Measurements from ENCODE around the gene ANO4. TPM values are rescaled to one million over a fixed set of nuclear protein-coding genes. Genes with fewer than 3 reads are reported as not detected.
"Not testable (repeated sequence)": the region's sequence is repeated elsewhere in the genome, so short reads cannot be mapped to it uniquely, and the experiment has no call there.

Gene ANO4
- total RNA-seq, 1 donor from 2014 or later = not detected

DNA sequence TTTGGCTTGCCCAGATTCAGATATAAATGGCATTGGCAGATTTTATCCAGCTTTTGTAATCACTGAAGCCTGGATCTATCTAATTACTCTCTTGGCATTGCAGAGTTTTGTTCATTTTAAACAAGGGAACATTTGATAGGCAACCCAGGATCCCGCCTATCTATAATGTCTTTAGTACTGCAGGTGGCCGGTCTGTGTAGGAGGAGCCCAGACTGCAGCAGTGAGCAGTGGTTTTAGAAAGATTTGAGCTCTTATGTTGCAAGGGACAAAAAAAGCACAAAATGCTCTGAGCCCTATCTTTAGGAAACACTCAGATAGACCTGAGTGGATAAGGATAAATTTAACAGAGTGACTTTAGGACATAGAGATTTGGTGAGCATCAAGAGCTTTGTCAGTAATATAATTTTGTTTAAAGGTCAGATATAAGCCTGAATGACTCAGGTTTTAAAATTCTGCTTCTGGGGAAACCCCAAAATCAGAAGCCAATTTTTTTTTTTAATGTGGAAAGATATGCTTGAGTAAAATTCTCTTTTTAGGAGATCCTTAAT is 250.0 kb downstream of the ANO4 start:
- no peak for DNase-seq
- Mint-ChIP-seq H3K27ac (no peak overlapping the region), H3K9me3 (no peaks in the 10 kb centered on the region), H3K27me3 (no peaks in the 10 kb centered on the region), H3K36me3 (ENCODE audit: low read depth) (no peaks in the 10 kb centered on the region), H3K4me3 (no peak overlapping the region), H3K4me1 (no peaks in the 10 kb centered on the region)
- intact Hi-C loops (cut with micrococcal nuclease) = no loop called here

DNA sequence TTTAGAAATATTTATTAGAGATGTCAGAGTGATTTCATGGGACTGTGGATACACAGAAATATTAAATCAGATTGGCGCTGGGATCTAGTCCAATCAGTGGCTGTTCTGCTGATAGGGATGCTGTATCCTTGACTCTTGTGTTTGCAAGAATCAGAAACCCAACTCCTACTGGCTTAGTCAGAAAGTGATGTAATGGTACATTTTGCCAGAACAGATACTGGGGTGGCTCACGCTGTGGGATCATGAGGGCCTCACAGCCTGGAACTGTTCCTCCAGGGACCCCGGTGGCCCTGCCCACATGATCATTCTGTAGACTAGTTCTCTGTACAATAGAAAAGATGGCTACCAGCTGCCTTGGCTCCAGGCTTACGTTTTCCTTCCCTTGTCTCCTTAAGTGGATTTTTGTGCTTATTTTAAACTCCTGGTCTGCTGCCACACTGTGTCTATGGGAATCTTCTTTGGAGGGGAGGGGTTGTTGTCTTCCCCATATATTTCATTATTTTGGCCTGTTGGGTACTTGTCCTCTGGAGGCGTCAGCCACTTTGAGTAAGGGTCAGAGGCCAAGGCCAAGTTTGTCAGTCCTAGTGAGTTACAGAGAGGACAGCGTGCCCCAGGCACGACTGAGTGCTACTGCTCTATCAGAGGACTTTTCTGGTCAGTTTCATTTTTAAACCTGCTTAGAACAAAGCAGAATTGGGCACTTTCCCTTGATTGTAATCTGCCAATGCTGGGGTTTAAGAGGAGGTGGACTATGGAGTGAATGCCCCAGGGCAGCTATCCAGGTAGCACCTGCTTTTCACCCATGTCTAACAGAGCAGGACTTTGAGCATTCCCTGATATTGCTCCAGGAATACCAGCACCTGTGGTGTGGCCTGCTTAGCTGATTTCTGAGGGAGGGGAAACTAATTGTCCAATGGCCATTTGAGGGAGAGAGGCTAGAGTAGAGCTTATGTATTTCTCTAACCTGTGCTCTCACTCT is 251.2 kb downstream of the ANO4 start:
- Mint-ChIP-seq H3K9me3 (no peaks in the 10 kb centered on the region), H3K27me3 (no peaks in the 10 kb centered on the region), H3K36me3 (ENCODE audit: low read depth) (no peaks in the 10 kb centered on the region), H3K4me3 (no peak overlapping the region), H3K27ac (no peak overlapping the region), H3K4me1 (no peaks in the 10 kb centered on the region)
- intact Hi-C loops (cut with micrococcal nuclease) = no loop called here
- no peak for DNase-seq

DNA sequence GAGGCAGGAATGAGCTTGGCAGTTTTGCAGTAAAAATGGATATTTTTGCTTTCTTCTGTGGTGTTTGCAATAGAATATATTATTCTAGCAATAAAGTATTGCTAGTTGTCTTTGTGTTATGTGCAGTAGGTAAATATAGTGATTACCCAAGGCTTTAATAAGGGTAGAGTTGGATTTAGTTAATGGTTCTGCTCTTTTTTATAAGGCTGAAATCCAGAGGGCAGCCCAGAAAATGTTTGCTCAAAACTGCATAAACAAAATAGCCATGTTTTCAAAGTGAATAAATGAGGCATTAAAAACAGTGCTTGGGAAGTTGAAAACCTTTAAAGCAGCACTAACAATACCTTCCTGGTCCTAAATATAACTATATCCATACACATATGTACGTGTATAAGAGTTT is 253.1 kb downstream of the ANO4 start:
- H3K36me3 Mint-ChIP-seq (ENCODE audit: low read depth) = no peaks in the 10 kb centered on the region
- no peak overlapping the region for H3K27ac Mint-ChIP-seq
- no peaks in the 10 kb centered on the region for H3K9me3 Mint-ChIP-seq
- H3K4me3 Mint-ChIP-seq = no peak overlapping the region
- intact Hi-C loops (cut with micrococcal nuclease) = no loop called here
- no peaks in the 10 kb centered on the region for H3K27me3 Mint-ChIP-seq
- H3K4me1 Mint-ChIP-seq = no peaks in the 10 kb centered on the region
- no peak for DNase-seq

DNA sequence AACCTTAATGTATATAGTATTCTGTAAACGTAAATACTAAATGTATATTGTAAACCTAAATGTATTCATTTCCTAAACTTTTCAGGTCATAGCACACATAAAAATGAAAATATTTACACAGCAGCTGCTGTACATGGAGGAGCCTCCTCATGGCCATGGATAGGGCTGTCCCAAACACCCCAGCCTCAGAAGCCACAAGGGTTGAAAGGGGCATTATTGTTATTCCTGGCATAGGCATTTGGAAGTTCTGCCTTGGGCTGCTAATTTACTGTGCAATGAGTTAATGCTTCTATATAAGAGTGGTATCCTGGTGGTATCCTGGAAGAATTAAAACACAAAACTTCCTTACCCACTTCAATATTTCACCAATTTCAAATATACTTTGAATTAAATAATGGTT is 256.1 kb downstream of the ANO4 start:
- intact Hi-C loops (cut with micrococcal nuclease) = no loop called here
- no peaks in the 10 kb centered on the region for H3K27me3 Mint-ChIP-seq
- H3K4me1 Mint-ChIP-seq = no peaks in the 10 kb centered on the region
- DNase-seq = no peak
- no peak overlapping the region for H3K27ac Mint-ChIP-seq
- H3K9me3 Mint-ChIP-seq = no peaks in the 10 kb centered on the region
- H3K4me3 Mint-ChIP-seq = no peak overlapping the region
- H3K36me3 Mint-ChIP-seq (ENCODE audit: low read depth) = no peaks in the 10 kb centered on the region

DNA sequence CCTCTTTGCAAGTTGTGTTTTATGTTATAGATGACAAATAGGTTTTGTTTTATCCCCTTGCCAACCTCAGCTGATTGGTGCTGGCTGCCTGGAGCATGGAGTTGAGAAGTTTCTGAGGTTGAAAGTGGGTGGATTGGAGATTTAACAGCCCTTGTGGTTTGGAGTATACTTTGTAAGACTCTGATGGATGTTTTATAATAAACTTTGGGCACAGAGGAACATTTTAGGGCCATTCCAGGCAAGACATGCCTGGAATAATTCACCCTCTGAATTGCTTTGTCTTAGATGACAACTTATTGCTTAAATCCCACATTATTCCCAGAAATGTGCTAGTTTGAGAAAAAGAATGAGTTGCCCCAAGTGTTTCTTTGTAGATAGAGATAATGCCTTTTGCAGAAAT is 256.6 kb downstream of the ANO4 start:
- H3K4me3 Mint-ChIP-seq = no peak overlapping the region

DNA sequence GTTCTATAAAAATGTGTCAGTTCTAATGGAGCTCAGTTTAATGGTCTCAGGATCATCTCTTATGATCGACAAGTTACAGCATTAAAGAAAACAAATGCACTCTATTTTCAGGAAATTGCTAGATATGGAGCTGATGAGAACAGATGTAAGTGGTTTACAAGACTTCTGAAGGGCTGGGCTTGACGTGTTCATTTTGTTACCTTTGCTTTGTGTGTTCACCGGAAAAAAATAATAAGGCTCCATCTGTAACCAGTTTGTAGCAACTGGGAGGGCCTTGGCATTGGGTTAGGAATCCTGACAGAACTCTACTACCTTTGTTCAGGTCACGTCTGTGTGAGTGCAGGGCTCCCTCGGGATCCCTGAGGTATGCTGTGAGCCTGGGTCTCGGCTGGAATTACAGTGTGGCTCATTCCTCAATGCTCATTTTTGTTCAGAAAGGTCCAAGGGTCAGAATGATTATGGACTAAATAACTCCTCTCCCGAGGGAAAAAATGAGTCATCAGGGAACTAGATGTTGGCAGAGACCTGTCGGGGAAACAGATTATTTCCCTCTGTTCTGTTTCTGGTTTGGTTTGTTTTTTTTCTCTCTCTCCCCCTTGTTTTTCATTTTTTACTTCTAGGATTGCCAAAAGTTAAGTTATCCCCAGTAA is 257.4 kb downstream of the ANO4 start:
- no peak overlapping the region for H3K27ac Mint-ChIP-seq
- H3K4me1 Mint-ChIP-seq = no peaks in the 10 kb centered on the region
- H3K27me3 Mint-ChIP-seq = no peaks in the 10 kb centered on the region
- no peaks in the 10 kb centered on the region for H3K9me3 Mint-ChIP-seq
- DNase-seq = no peak
- intact Hi-C loops (cut with micrococcal nuclease) = no loop called here
- no peaks in the 10 kb centered on the region for H3K36me3 Mint-ChIP-seq (ENCODE audit: low read depth)
- no peak overlapping the region for H3K4me3 Mint-ChIP-seq

More for the DNA sequence above, 256.6 kb downstream of the ANO4 start:
- H3K4me1 Mint-ChIP-seq = no peaks in the 10 kb centered on the region
- no peak for DNase-seq
- no peaks in the 10 kb centered on the region for H3K9me3 Mint-ChIP-seq
- no peak overlapping the region for H3K27ac Mint-ChIP-seq
- no peaks in the 10 kb centered on the region for H3K27me3 Mint-ChIP-seq
- intact Hi-C loops (cut with micrococcal nuclease) = no loop called here
- no peaks in the 10 kb centered on the region for H3K36me3 Mint-ChIP-seq (ENCODE audit: low read depth)

DNA sequence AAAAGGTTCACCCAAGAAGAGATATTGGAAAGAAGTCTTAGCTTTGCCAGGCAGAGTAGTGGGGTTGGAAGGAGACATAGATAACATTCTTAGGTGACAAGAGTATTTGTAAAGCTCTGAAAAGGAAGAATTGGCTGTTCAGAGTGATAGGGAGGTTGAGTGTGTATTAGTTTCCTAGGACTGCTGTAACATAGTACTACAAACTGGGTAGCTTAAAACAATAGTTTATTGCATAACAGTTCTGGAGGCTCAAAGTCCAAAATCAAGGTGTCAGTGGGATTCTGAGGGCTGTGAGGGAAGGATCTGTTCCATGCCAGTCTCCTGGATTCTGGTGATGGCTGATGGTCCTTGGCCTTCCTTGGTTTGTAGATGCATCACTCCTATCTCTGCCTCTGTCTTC is 258.6 kb downstream of the ANO4 start:
- intact Hi-C loops (cut with micrococcal nuclease) = no loop called here
- H3K9me3 Mint-ChIP-seq = peaks cover 7% of the 10 kb centered on the region
- H3K36me3 Mint-ChIP-seq (ENCODE audit: low read depth) = no peaks in the 10 kb centered on the region
- H3K27me3 Mint-ChIP-seq = no peaks in the 10 kb centered on the region
- H3K4me1 Mint-ChIP-seq = no peaks in the 10 kb centered on the region
- DNase-seq = no peak
- H3K4me3 Mint-ChIP-seq = no peak overlapping the region
- H3K27ac Mint-ChIP-seq = no peak overlapping the region

DNA sequence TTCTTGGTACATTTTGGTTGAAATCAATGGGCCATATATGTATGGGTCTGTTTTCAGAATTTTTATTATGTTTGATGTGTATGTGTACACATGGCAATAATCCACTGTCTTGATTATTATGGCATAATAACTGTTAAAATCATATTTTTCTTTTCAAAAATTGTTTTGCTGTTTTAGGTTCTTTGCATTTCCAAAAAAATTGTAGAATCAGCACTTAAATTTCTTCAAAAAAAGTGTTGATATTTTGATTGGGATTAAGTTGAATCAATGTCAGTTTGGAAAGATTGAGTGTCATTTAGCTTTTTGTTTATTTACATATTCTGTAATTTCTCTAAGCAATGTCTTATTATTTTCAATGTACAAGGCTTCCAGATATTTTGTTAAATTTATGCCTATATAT is 261.4 kb downstream of the ANO4 start:
- intact Hi-C loops (cut with micrococcal nuclease) = no loop called here
- H3K9me3 Mint-ChIP-seq = peaks cover 18% of the 10 kb centered on the region
- DNase-seq = no peak
- no peaks in the 10 kb centered on the region for H3K27me3 Mint-ChIP-seq
- H3K4me3 Mint-ChIP-seq = no peak overlapping the region
- H3K4me1 Mint-ChIP-seq = no peaks in the 10 kb centered on the region
- no peaks in the 10 kb centered on the region for H3K36me3 Mint-ChIP-seq (ENCODE audit: low read depth)
- H3K27ac Mint-ChIP-seq = no peak overlapping the region

DNA sequence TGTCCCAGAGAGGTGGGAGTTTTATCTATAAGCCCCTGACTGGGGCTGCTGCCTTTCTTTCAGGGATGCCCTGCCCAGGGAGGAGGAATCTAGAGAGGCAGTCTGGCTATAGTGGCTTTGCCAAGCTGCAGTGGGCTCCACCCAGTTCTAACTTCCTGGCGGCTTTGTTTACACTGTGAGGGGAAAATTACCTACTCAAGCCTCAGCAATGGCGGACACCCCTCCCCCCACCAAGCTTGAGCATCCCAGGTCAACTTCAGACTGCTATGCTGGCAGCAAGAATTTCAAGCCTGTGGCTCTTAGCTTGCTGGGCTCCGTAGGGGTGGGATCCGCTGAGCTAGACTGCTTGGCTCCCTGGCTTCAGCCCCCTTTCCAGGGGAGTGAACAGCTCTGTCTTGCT is 267.9 kb downstream of the ANO4 start:
- intact Hi-C loops (cut with micrococcal nuclease); H3K36me3 Mint-ChIP-seq (ENCODE audit: low read depth); H3K27me3 Mint-ChIP-seq: not testable (repeated sequence)

DNA sequence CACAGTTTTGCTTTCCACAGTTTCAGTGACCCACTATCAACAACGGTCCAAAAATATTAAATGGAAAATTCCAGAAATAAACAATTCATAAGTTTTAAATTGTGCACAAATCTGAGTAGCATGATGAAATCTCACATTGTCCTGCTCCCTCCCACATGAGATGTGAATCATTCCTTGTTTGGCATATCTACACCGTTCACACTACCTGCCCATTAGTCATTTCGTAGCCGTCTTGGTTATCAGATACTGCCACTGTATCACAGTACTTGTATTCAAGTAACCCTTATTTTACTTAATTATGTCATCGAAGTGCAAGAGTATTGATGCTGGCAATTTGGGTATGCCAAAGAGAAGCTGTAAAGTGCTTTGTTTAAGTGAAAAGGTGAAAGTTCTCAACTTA is 270.1 kb downstream of the ANO4 start:
- Mint-ChIP-seq H3K9me3 (peaks cover 11% of the 10 kb centered on the region), H3K27me3 (no peaks in the 10 kb centered on the region), H3K36me3 (ENCODE audit: low read depth) (no peaks in the 10 kb centered on the region), H3K4me3 (no peak overlapping the region), H3K27ac (no peak overlapping the region), H3K4me1 (no peaks in the 10 kb centered on the region)
- DNase-seq = no peak
- intact Hi-C loops (cut with micrococcal nuclease) = no loop called here

More for the DNA sequence above, 267.9 kb downstream of the ANO4 start:
- not testable (repeated sequence) for H3K4me1 Mint-ChIP-seq, H3K27ac Mint-ChIP-seq, H3K4me3 Mint-ChIP-seq, DNase-seq
- peaks cover 19% of the 10 kb centered on the region for H3K9me3 Mint-ChIP-seq

DNA sequence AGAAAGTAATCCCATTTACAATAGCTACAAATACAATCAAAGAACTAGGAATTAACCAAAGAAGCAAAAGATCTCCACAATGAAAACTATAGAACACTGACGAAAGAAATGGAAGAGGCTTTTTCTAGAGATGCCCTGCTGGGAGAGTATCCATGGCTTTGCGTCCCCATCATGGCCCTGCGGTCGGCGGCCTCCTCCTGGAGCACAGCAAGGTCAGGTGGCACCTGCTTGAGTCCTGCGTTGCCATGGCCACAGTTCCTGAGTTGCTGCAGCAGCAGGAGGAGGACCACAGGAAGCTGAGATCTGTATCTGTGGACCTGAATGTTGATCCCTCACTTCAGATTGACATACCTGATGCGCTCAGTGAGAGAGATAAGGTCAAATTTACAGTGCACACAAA is 271.9 kb downstream of the ANO4 start:
- Mint-ChIP-seq H3K27me3 (no peaks in the 10 kb centered on the region), H3K36me3 (ENCODE audit: low read depth) (no peaks in the 10 kb centered on the region), H3K4me3 (no peak overlapping the region), H3K9me3 (peaks cover 5% of the 10 kb centered on the region), H3K27ac (no peak overlapping the region), H3K4me1 (no peaks in the 10 kb centered on the region)
- intact Hi-C loops (cut with micrococcal nuclease) = no loop called here
- DNase-seq = no peak

DNA sequence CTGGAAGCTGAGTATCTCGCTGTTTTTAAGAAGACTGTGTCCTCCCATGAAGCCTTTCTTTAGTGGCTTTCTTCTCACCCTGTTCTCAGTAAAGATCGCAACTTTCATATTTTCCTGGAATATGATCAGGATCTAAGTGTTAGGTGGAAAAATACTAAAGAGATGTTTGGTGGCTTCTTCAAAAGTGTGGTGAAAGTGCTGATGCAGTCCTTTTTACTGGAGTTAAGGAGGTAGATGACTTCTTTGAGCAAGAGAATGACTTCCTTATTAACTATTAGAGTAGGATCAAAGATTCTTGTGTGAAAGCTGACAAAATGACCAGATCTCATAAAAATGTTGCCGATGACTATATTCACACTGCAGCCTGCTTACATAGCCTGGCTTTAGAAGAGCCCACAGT is 273.8 kb downstream of the ANO4 start:
- DNase-seq = no peak
- intact Hi-C loops (cut with micrococcal nuclease) = no loop called here
- H3K4me3 Mint-ChIP-seq = no peak overlapping the region

DNA sequence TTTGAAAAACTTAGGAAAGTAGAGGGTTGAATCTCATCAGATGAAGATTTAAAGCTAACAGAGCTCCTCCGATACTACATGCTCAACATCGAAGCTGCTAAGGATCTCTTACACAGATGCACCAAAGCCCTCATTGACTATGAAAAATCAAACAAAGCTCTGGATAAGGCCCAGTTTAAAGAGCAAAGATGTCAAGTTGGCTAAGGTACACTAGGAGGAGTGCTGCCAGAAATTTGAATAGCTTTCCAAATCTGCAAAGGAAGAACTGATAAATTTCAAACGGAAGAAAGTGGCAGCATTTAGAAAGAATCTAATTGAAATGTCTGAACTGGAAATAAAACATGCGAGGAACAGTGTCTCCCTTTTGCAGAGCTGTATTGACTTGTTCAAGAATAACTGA is 274.3 kb downstream of the ANO4 start:
- DNase-seq = no peak
- Mint-ChIP-seq H3K27me3 (no peaks in the 10 kb centered on the region), H3K4me1 (no peaks in the 10 kb centered on the region), H3K9me3 (peaks cover 5% of the 10 kb centered on the region), H3K4me3 (no peak overlapping the region), H3K36me3 (ENCODE audit: low read depth) (no peaks in the 10 kb centered on the region), H3K27ac (no peak overlapping the region)
- intact Hi-C loops (cut with micrococcal nuclease) = no loop called here

More for the DNA sequence above, 273.8 kb downstream of the ANO4 start:
- Mint-ChIP-seq H3K4me1 (no peaks in the 10 kb centered on the region), H3K27ac (no peak overlapping the region), H3K36me3 (ENCODE audit: low read depth) (no peaks in the 10 kb centered on the region), H3K27me3 (no peaks in the 10 kb centered on the region), H3K9me3 (peaks cover 5% of the 10 kb centered on the region)

DNA sequence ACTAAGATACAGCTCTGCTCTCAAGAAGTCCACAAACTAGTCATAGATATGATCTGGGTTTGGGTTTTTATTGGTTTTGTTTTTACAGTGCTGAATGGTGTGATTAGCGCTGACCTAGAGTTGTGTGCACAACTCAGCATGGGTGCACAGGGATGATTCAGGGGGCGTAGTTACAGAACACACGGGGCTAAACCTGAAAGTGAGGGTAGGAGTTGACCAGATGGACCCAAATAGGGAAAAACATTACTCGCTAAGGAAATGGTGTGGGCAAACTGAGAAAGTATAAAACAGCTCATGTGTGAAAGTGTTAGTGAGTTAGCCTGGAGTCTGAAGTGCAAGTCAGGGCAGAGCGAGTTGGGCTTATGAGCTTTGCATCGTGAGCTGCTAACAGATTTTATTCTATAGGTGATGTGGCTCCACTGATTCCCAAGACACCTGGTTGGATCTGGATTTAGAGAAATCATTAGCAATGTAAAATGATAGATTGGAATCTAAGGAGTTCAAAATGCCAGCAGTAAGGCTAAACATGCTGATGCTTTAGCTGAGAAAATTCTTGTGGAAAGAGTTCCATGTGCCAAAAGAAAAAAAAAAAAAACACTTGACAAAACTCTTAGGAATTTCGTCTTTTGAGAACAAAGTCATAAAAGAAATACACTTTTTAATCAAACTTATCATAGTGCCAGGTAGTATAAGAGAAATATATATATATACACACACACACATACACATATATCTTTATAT is 280.5 kb downstream of the ANO4 start:
- Mint-ChIP-seq H3K4me3 (no peak overlapping the region), H3K4me1 (peaks cover 13% of the 10 kb centered on the region), H3K27ac (no peak overlapping the region), H3K27me3 (no peaks in the 10 kb centered on the region), H3K36me3 (ENCODE audit: low read depth) (no peaks in the 10 kb centered on the region), H3K9me3 (no peaks in the 10 kb centered on the region)
- no peak for DNase-seq
- intact Hi-C loops (cut with micrococcal nuclease) = no loop called here

Measured in activated CD4-positive, alpha-beta T cell treated with anti-CD3 and anti-CD28 coated beads, Interleukin-2, amount 10 ng/mL, durations not matched to agents 24 days and 14 days (primary cell).